ES-I3 (cell line): ENCODE results near the gene PPFIBP2.

Source experiments
- H3K36me3 ChIP-seq: 2 replicates; pipeline ENCODE4 v1.6.1; 2013; ENCODE audit warnings: mild to moderate bottlenecking, low read length, control low read depth, moderate library complexity; ENCODE audit not compliant: insufficient read depth
- H3K4me1 ChIP-seq: 2 replicates; pipeline ENCODE4 v1.6.1; 2013; ENCODE audit warnings: mild to moderate bottlenecking, control low read depth, low read length; ENCODE audit not compliant: insufficient read depth
- H3K9ac ChIP-seq: 2 replicates; pipeline ENCODE4 v1.6.1; 2013; ENCODE audit warnings: low read depth, mild to moderate bottlenecking, low read length, moderate library complexity
- H3K9me3 ChIP-seq: 2 replicates; pipeline ENCODE4 v1.6.1; 2013; ENCODE audit warnings: mild to moderate bottlenecking, low read length, moderate library complexity; ENCODE audit not compliant: control insufficient read depth, insufficient read depth

The PPFIBP2 gene

GRCh38 chr11:7636350-7636749 lies 122.6 kb downstream of the PPFIBP2 start:
- Histone ChIP-seq H3K4me1 (no peaks in the 10 kb centered on the region), H3K36me3 (no peaks in the 10 kb centered on the region)

GRCh38 chr11:7637447-7638157 lies 123.8 kb downstream of the PPFIBP2 start:
- no peaks in the 10 kb centered on the region; the same call in 1 of the 2 replicates for H3K36me3 ChIP-seq
- no peaks in the 10 kb centered on the region for H3K9me3 ChIP-seq
- no peak overlapping the region for H3K9ac ChIP-seq

More at GRCh38 chr11:7636350-7636749, 122.6 kb downstream of the PPFIBP2 start:
- no peaks in the 10 kb centered on the region for H3K9me3 ChIP-seq
- no peak overlapping the region for H3K9ac ChIP-seq

GRCh38 chr11:7638710-7639642 lies 125.2 kb downstream of the PPFIBP2 start:
- no peaks in the 10 kb centered on the region; the same call in 1 of the 2 replicates for H3K36me3 ChIP-seq
- H3K9me3 ChIP-seq = no peaks in the 10 kb centered on the region
- H3K4me1 ChIP-seq = no peaks in the 10 kb centered on the region
- no peak overlapping the region for H3K9ac ChIP-seq

More at GRCh38 chr11:7637447-7638157, 123.8 kb downstream of the PPFIBP2 start:
- no peaks in the 10 kb centered on the region for H3K4me1 ChIP-seq

- Histone ChIP-seq H3K4me1 (no peaks in the 10 kb centered on the region), H3K9ac (no peak overlapping the region), H3K36me3 (no peaks in the 10 kb centered on the region; the same call in 1 of the 2 replicates), H3K9me3 (no peaks in the 10 kb centered on the region)
Measured at GRCh38 chr11:7639643-7640025, 125.8 kb downstream of the PPFIBP2 start.

GRCh38 chr11:7640816-7641215 lies 127.0 kb downstream of the PPFIBP2 start:
- Histone ChIP-seq H3K36me3 (no peaks in the 10 kb centered on the region; the same call in 1 of the 2 replicates), H3K4me1 (no peaks in the 10 kb centered on the region), H3K9ac (no peak overlapping the region), H3K9me3 (no peaks in the 10 kb centered on the region)

- Histone ChIP-seq H3K9me3 (no peaks in the 10 kb centered on the region), H3K36me3 (no peaks in the 10 kb centered on the region; the same call in 1 of the 2 replicates), H3K9ac (no peak overlapping the region), H3K4me1 (no peaks in the 10 kb centered on the region)
Measured at GRCh38 chr11:7642747-7643146, 128.9 kb downstream of the PPFIBP2 start.

- no peaks in the 10 kb centered on the region for H3K4me1 ChIP-seq
- no peaks in the 10 kb centered on the region; the same call in 1 of the 2 replicates for H3K36me3 ChIP-seq
- H3K9me3 ChIP-seq = no peaks in the 10 kb centered on the region
- no peak overlapping the region for H3K9ac ChIP-seq
Measured at GRCh38 chr11:7643314-7643713, 129.5 kb downstream of the PPFIBP2 start.

GRCh38 chr11:7645206-7645605 lies 131.4 kb downstream of the PPFIBP2 start:
- H3K36me3 ChIP-seq = no peaks in the 10 kb centered on the region; the same call in 1 of the 2 replicates
- no peak overlapping the region for H3K9ac ChIP-seq
- no peaks in the 10 kb centered on the region for H3K4me1 ChIP-seq
- no peaks in the 10 kb centered on the region for H3K9me3 ChIP-seq

GRCh38 chr11:7646866-7647265 lies 133.1 kb downstream of the PPFIBP2 start:
- Histone ChIP-seq H3K36me3 (no peaks in the 10 kb centered on the region; the same call in 1 of the 2 replicates), H3K9me3 (no peaks in the 10 kb centered on the region), H3K9ac (no peak overlapping the region), H3K4me1 (no peaks in the 10 kb centered on the region)

GRCh38 chr11:7648264-7648663 lies 134.5 kb downstream of the PPFIBP2 start:
- Histone ChIP-seq H3K9ac (no peak overlapping the region), H3K36me3 (no peaks in the 10 kb centered on the region; the same call in 1 of the 2 replicates), H3K4me1 (no peaks in the 10 kb centered on the region), H3K9me3 (no peaks in the 10 kb centered on the region)

GRCh38 chr11:7651140-7651551 lies 137.3 kb downstream of the PPFIBP2 start:
- H3K9me3 ChIP-seq = no peaks in the 10 kb centered on the region
- H3K36me3 ChIP-seq = no peaks in the 10 kb centered on the region; the same call in 1 of the 2 replicates
- no peaks in the 10 kb centered on the region for H3K4me1 ChIP-seq
- H3K9ac ChIP-seq = no peak overlapping the region

GRCh38 chr11:7651700-7652099 lies 137.9 kb downstream of the PPFIBP2 start:
- Histone ChIP-seq H3K4me1 (no peaks in the 10 kb centered on the region), H3K36me3 (no peaks in the 10 kb centered on the region; the same call in 1 of the 2 replicates), H3K9ac (no peak overlapping the region), H3K9me3 (no peaks in the 10 kb centered on the region)

- H3K9me3 ChIP-seq = no peaks in the 10 kb centered on the region
- H3K4me1 ChIP-seq = no peaks in the 10 kb centered on the region
- H3K36me3 ChIP-seq = no peaks in the 10 kb centered on the region; the same call in 1 of the 2 replicates
- no peak overlapping the region for H3K9ac ChIP-seq
Measured at GRCh38 chr11:7654195-7654705, 140.5 kb downstream of the PPFIBP2 start.
